HG03378 (cell line): Measurements from ENCODE around the gene OAS3.
"Not testable (repeated sequence)": the region's sequence is repeated elsewhere in the genome, so short reads cannot be mapped to it uniquely, and the experiment has no call there.

Experiments
- ATAC-seq: cut with Tn5 transposase; IDR thresholded peaks from one replicate; pipeline ENCODE4 v1.9.1; 2021; ENCODE audit warnings: mild to moderate bottlenecking, moderate library complexity; ENCODE audit not compliant: unreplicated experiment

Gene OAS3

GRCh38 chr12:112937741-112938719 is at the start of gene OAS3:
OAS3 (plus strand) TSS chr12:112938474; CDS start chr12:112938531, 57 bp downstream.
- no peak for ATAC-seq

- ATAC-seq = no peak
Measured at GRCh38 chr12:112891093-112892024, 46.9 kb upstream of the OAS3 start.

GRCh38 chr12:112892856-112893255 is 45.4 kb upstream of the OAS3 start:
- ATAC-seq = no peak

GRCh38 chr12:112894128-112894527 is 44.1 kb upstream of the OAS3 start:
- ATAC-seq = no peak

GRCh38 chr12:112898380-112898779 is 39.9 kb upstream of the OAS3 start:
- ATAC-seq = no peak

- no peak for ATAC-seq
Measured at GRCh38 chr12:112900298-112901145, 37.8 kb upstream of the OAS3 start.

GRCh38 chr12:112901271-112901670 is 37.0 kb upstream of the OAS3 start:
- ATAC-seq = no peak

- no peak for ATAC-seq
Measured at GRCh38 chr12:112904571-112904970, 33.7 kb upstream of the OAS3 start.

- no peak for ATAC-seq
Measured at GRCh38 chr12:112905451-112906089, 32.7 kb upstream of the OAS3 start.

- peak; percentile 68 for ATAC-seq
Measured at GRCh38 chr12:112906712-112907414, 31.4 kb upstream of the OAS3 start, which contains the start of gene OAS1. OAS1 (plus strand) TSS chr12:112906962; CDS start chr12:112907040, 78 bp downstream.

GRCh38 chr12:112907415-112908157 is 30.7 kb upstream of the OAS3 start:
- peak; percentile 36 for ATAC-seq

- ATAC-seq = no peak
Measured at GRCh38 chr12:112908548-112908947, 29.7 kb upstream of the OAS3 start.

GRCh38 chr12:112909693-112910092 is 28.6 kb upstream of the OAS3 start:
- no peak for ATAC-seq

- no peak for ATAC-seq
Measured at GRCh38 chr12:112913038-112913688, 25.1 kb upstream of the OAS3 start.

GRCh38 chr12:112913888-112914287 is 24.4 kb upstream of the OAS3 start:
- ATAC-seq = not testable (repeated sequence)

GRCh38 chr12:112916270-112916669 is 22.0 kb upstream of the OAS3 start:
- ATAC-seq = no peak

- no peak for ATAC-seq
Measured at GRCh38 chr12:112919121-112919520, 19.2 kb upstream of the OAS3 start.

GRCh38 chr12:112924986-112925385 is 13.3 kb upstream of the OAS3 start:
- ATAC-seq = peak; percentile 75
